HEK293 (cell line): Measurements from ENCODE around the gene SMIM41.

Experiments
- CTCF ChIP-seq: fragments of 450-650 bp; formaldehyde crosslinking; IDR thresholded peaks from 2 replicates; pipeline ENCODE4 v1.5.1; 2016; ENCODE audit warnings: missing biosample characterization, missing genetic modification characterization
- ELK4 ChIP-seq: IDR thresholded peaks from 2 replicates; pipeline ENCODE4 v1.6.1; 2011; ENCODE audit warnings: mild to moderate bottlenecking, low read depth, low read length, borderline replicate concordance
- KLF1 ChIP-seq: fragments of 450-650 bp; formaldehyde crosslinking; IDR thresholded peaks from 2 replicates; pipeline ENCODE4 v1.5.1; 2016; ENCODE audit warnings: missing biosample characterization, missing genetic modification characterization
- MYNN ChIP-seq: fragments of 450-650 bp; formaldehyde crosslinking; IDR thresholded peaks from 2 replicates; pipeline ENCODE4 v1.5.1; 2016; ENCODE audit warnings: missing biosample characterization, missing genetic modification characterization, borderline replicate concordance
- ZNF10 ChIP-seq: fragments of 450-650 bp; formaldehyde crosslinking; IDR thresholded peaks from 2 replicates; pipeline ENCODE4 v1.5.1; 2017; ENCODE audit warnings: missing biosample characterization, missing genetic modification characterization
- ZNF138 ChIP-seq: fragments of 450-650 bp; formaldehyde crosslinking; IDR thresholded peaks from 2 replicates; pipeline ENCODE4 v1.5.1; 2016; ENCODE audit warnings: missing biosample characterization, missing genetic modification characterization, borderline replicate concordance
- ZNF174 ChIP-seq: fragments of 450-650 bp; formaldehyde crosslinking; IDR thresholded peaks from 2 replicates; pipeline ENCODE4 v1.5.0; 2017; ENCODE audit warnings: missing biosample characterization, mild to moderate bottlenecking, missing genetic modification characterization
- ZNF223 ChIP-seq: fragments of 450-650 bp; formaldehyde crosslinking; IDR thresholded peaks from 2 replicates; pipeline ENCODE4 v1.5.1; 2016; ENCODE audit warnings: missing biosample characterization, missing genetic modification characterization
- ZNF274 ChIP-seq, 2 experiments: fragments of 200-500 bp in 1 of 2; fragments of 450-650 bp in 1 of 2; sonication (Bioruptor generic) in 1 of 2; formaldehyde crosslinking in 1 of 2; IDR thresholded peaks; 2 replicates each; pipeline versions ENCODE4 v1.5.1 to v1.6.1; 2014 to 2016; ENCODE audit warnings: borderline replicate concordance in 1 of 2, inconsistent platforms in 1 of 2, low read length in 1 of 2, missing biosample characterization in 1 of 2, missing genetic modification characterization in 1 of 2
- ZNF571 ChIP-seq: fragments of 450-650 bp; formaldehyde crosslinking; IDR thresholded peaks from 2 replicates; pipeline ENCODE4 v1.5.0; 2017; ENCODE audit warnings: missing biosample characterization, missing genetic modification characterization
- ZNF629 ChIP-seq: fragments of 450-650 bp; formaldehyde crosslinking; IDR thresholded peaks from 2 replicates; pipeline ENCODE4 v1.5.1; 2017; ENCODE audit warnings: missing biosample characterization, missing genetic modification characterization
- ZNF768 ChIP-seq: fragments of 450-650 bp; formaldehyde crosslinking; IDR thresholded peaks from 2 replicates; pipeline ENCODE4 v1.5.1; 2018; ENCODE audit warnings: missing biosample characterization, mild to moderate bottlenecking, missing genetic modification characterization
- ZNF777 ChIP-seq: fragments of 450-650 bp; formaldehyde crosslinking; IDR thresholded peaks from 2 replicates; pipeline ENCODE4 v1.5.1; 2017; ENCODE audit warnings: missing biosample characterization, missing genetic modification characterization, borderline replicate concordance

GRCh38 chr12:52076811-52077210, 2.7 kb upstream of the SMIM41 start:
- TF ChIP-seq CTCF (tag by site-specific recombination) (no peak), ZNF777 (tag by site-specific recombination) (no peak), KLF1 (tag by site-specific recombination) (no peak), ZNF138 (tag by site-specific recombination) (no peak), ZNF571 (tag by site-specific recombination) (no peak), ELK4 (no peak), ZNF174 (tag by site-specific recombination) (no peak), MYNN (tag by site-specific recombination) (no peak), ZNF10 (tag by site-specific recombination) (no peak), ZNF274 (IDR thresholded peaks at IDR 0.05; ENCODE audit: low read length) (no peak), ZNF274 (tag by site-specific recombination; IDR thresholded peaks at IDR 0.05; ENCODE audit: borderline replicate concordance) (no peak), ZNF768 (no peak), ZNF223 (tag by site-specific recombination) (no peak), ZNF629 (tag by site-specific recombination) (no peak)
